GM19099 (cell line): ENCODE data around the gene HMGXB4.

Experiments
- POLR2A ChIP-seq: IDR thresholded peaks from 3 replicates; pipeline ENCODE4 v1.6.1; 2011; ENCODE audit warnings: low read depth; ENCODE audit not compliant: insufficient read length; ENCODE audit errors: extremely low read depth

HMGXB4 gene

DNA sequence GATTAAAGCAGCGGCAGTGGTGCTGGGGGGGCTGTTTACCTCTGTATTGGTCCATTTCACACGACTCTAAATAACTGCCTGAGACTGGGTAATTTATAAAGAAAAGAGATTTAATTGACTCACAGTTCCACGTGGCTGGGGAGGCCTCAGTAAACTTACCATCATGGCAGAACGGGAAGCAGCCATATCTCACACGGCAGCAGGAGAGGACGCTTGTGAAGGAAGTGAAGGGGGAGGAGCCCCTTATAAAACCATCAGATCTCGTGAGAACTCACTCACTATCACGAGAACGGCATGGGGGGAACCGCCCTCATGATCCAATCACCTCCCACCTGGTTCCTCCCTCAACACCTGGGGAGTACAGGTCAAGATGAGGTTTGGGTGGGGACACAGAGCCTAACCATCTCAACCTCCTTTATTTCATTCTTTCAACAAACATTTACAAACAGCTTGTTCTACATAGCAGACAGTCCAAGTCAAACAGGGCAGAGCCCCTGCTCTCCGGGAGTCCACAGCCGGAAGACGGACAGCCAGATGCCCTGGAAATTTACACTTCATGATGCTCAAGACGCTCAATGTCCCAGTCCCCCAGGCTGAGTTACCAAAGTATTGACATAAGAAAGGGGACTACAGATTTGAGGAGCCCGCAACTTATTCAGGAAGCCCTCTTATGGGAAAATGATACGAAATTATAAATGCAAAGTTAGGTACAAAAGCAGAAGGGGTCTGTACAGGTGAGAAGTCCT lies 26.3 kb upstream of the HMGXB4 start:
- peak; percentile 41 for TF ChIP-seq POLR2A

DNA sequence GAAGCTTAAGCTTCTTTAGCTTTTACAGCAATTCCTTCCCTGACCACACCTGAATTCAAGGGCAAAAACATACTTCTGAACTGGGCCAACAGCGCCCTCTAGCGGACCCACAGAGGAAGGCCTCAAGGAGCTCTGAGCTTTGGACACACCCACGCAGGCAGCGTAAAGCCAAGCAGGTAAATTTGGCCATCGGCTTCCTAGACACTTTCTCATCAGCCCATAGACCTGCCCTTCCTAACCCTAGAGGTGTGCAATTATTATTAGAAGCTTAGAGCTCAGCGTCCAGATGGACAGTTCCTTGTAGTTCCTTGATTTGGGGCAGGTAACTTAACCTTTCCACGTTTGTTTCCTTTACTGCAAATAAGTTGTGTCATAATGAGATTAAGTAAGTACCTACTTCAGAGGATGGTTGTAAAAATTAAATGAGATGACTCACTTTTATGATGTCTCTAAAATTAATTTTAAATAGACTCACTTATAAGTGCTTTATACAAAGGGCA lies 25.7 kb upstream of the HMGXB4 start:
- no peak for TF ChIP-seq POLR2A

DNA sequence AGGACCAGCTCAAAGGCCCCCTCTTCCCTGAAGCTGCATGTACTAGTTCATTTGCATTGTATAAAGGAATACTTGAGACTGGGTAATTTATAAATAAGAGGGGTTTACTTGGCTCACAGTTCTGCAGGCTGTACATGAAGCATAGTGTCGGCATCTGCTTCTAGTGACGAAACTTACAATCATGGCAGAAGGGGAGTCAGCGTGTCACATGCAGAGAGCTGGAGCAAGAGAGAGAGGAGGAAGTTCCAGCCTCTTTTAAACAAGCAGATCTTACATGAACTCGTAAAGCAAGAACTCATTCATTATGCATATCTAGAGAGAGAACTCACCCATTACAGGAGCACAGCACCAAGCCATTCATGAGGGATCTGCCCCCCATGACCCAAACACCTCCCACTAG lies 7.1 kb upstream of the HMGXB4 start:
- TF ChIP-seq POLR2A: no peak

DNA sequence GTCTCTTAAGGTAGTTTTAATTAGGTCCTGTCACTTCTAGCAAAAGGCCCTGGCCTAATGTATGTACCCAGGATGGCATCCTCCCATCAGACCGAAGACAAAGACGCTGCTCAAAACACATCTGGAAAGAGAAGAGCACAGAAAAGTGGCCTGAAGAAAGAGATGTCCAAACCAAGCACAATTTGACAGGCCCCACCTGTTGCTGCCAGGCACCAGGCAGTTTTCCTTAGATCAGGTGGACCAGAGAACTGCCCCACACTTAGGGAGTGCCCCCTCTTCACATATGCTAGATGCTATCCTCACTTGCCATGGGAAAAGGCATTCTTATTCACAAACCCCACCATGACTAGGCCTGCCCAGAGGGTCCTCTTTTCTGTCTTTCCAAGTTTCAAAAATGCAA lies 3.3 kb upstream of the HMGXB4 start:
- TF ChIP-seq POLR2A: no peak

DNA sequence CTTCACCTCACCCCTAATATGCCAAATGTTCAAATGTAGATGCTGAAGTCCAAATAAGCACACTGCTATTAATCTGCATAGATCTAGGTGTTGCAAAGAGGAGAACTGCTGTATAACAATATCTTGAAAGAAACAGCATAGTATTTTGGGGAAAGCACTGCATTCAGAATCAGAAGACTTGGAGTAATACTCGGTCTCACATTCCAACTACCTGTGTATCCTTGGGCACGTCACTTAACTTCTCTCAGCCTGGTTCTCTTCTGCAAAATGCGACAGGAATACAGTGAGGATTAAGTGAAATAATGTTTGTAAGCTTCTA lies 332 bp upstream of the HMGXB4 start:
- TF ChIP-seq POLR2A: no peak

DNA sequence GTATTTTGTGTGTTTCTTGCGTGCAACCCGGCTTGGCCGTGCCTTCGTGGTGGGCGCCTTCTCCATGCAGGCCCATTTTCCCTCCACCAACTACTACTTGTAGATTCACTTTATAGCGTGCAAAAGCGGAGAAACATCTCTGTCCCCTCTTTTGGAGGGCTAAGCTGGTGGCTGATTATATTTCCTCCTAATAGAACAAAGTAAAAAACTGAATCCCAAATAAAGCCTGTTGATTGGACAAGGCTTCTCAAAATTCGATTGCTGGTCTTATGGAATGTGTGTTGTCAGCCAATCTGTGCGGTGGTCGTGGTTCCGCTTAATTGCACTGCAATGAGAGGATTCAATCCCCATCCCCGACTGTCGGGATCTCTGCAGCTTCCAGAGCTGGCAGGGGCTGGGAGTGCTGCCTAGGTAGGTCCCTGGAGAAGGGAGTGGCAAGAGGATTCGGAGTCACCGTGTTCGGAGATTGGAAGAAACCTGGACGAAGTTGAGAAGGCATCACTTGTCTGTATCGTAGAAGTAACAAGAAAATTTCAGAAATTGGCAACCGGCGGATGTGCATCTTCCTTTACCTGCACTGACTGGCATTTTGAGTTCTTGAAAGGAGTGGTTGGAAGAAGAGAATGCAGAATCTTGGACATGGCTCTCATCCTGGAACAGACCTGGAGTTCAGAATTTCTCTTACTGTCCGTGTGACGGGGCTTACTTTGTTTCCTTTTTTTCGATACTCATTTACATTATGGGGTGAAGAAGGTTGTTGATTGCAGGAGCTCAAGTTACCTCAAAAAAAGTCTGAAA lies 1.1 kb downstream of the HMGXB4 start:
- no peak for TF ChIP-seq POLR2A

DNA sequence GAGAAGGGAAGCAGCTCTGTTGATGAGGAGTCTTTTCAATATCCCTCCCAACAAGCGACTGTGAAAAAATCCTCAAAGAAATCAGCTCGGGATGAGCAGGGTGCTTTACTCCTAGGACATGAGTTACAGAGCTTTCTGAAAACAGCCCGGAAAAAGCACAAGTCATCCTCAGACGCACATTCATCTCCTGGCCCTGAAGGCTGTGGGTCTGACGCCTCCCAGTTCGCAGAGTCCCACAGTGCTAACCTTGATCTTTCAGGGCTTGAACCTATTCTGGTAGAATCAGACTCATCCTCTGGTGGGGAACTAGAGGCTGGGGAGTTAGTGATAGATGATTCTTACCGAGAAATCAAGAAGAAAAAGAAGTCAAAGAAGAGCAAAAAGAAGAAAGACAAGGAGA lies 7.7 kb downstream of the HMGXB4 start:
- TF ChIP-seq POLR2A: no peak

DNA sequence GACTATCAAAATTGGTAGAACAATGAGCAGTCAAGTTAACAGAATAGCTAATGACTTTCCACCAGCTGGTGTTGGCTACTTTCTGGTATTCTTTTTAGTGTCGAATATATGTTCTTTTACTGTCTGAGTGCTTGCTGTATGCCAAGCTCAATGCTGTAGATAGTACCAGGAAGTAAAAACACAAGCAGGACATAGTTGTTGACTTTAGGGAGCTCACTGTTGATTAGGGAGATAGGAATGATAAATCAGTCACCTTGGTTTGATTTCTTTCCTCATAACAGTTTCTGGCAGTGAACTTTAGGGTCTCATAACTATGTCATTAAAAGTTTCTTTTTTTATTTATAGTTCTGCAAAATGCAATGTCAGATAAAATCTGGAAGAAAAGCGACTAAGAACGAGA lies 9.0 kb downstream of the HMGXB4 start:
- TF ChIP-seq POLR2A: no peak

DNA sequence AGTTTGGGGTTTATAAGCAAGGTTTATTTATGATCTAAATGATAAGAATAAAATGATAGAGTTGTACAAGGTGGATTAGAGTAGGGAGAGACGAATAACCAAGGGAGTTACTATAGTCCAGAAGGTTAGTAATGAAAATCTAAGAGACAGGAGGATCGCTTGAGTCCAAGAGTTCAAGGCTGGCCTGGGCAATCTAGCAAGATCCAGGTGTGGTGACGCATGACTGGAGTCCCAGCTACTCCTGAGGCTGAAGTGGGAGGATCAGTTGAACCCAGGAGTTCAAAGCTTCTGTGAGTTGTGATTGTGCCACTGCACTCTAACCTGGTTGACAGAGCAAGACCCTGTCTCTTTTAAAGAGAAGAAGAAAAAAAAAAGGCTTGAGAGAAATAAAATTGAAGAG lies 12.3 kb downstream of the HMGXB4 start:
- TF ChIP-seq POLR2A: no peak

DNA sequence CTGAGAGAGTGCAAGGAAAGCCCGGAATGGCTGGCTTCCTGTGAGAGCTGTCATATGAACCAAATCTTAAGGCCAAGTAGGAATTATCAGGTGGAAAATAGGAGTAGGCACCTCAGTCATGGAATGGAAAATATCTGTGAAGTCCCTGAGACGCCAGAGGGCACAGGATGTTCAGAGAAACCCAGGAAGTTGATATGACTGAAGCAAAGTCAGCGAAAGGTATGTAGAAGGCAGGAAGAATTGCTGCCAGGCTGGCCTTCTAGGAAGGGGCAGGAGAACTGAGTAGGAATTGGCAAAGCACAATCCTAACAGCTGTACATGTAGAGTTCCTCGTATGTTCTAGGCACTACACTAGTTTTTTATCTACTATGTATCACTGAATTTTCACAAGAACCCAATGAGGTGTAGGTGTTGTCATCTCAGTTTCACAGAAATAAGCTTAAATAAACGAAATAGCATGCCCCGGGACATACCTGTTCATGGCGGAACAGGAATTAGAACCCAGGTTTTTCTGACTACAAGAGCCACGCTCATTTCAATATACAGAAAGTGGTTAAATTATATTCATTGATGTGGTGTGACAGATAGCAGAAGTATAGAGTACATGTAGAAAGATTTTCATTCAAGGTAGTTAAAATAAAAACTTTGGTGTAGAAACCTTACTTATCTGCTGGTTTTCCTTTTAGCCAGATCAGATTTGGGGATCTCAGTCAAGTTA lies 17.0 kb downstream of the HMGXB4 start:
- no peak for TF ChIP-seq POLR2A

DNA sequence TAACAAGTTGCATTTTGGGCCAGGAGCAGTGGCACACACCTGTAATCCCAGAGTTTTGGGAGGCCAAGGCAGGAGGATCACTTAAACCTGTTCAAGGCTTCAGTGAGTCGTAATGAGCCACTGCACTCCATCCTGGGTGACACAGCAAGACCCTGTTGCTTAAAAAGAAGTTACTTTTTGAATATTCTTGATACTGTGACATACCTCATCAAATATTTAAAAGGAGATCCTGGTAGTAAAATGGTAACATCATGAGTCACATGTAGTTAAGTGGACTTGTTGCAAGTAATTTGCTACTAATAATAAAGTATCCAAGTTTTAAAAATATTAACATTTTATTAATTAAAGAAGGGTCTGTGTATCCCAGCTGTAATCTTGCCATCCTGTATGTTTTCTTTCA lies 18.3 kb downstream of the HMGXB4 start:
- TF ChIP-seq POLR2A: no peak

DNA sequence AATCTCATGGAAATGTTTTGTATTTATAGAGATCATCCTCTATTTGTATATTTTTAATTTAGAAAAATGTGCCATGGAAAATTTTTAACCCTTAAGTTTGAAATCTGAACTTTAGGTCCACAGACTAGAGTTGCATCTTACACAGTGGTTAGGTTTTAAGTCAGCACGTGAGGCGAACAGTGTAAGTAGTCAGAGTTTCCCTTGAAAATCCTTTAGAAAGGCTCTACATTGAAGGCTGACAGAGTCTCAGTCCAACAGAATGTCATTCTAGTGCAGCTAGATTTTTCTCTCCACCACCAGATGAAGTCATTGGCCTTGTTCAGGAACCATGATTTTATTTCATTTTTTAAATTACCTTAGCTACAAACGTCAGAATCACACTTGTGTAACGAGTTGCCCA lies 18.7 kb downstream of the HMGXB4 start:
- TF ChIP-seq POLR2A: no peak

DNA sequence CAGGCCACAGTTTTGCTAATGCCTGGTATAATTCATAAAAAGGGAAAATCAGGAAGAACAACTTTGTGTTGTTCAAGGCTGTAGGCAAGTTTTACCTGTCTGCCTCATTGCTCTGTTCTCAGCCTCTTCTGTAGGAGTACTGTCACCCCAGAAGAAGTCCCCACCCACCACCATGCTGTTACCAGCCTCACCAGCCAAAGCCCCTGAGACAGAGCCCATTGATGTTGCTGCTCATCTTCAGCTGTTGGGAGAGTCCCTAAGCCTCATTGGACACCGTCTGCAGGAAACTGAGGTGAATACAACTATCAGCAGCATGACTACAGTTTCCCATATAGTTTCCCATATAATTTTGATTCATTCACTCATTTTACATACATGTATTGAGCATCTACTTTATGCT lies 30.8 kb downstream of the HMGXB4 start:
- no peak for TF ChIP-seq POLR2A

DNA sequence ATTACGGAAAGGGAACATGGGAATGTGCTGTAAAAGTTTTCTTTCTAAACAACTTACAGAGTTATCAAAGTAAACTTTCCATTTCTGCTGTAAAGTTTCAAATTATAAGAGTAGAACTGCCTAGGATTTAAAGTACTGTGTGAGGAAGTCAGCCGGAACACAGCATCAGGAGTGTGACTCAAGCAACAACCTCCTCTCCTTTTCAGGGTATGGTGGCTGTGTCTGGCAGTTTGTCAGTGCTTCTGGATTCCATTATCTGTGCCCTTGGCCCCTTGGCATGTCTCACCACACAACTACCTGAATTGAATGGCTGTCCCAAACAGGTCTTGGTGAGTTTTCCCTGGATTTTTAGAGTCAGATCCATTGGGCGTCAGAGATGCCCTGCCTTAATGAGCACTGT lies 35.5 kb downstream of the HMGXB4 start:
- TF ChIP-seq POLR2A: no peak

DNA sequence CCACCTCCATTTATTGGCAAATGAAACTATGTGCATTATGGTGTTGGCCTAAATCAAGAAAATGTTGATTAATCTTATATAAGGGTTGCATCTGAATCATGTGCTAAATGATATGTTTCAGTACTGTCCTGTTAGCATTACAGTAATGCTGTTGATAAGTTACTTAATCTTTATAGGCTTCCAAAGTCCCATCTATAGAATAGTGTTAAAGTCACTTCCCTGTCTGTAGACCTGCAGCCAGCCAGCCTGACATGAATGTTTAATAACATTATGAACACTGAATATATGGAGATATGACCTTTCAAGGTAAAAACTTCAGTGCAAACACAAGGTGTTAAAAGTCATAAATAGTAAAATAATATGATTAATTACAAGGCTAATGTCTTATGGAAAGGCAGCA lies 38.8 kb downstream of the HMGXB4 start:
- TF ChIP-seq POLR2A: no peak

DNA sequence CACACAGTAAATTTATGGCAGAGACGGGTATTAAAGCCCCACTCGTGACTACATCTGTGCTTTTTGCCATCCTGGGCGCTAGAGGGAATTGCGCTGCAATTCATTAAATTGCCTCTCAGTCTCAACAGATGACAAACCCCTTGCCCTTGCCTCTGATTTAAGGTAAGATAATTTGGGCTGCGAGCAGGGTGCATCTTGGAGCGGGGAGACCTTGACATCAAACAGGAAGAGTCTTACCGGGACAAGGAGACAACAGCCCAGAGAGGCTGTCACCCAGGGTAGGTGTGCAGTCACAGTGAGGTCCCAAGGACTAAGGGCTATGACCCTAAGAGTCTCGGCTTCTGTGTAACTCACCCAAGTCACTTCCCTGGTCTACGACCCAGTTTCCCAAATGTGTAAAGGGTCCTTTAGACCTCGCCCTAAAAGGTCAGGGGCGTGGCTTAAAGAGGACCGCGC lies 42.0 kb downstream of the HMGXB4 start:
- TF ChIP-seq POLR2A: no peak

DNA sequence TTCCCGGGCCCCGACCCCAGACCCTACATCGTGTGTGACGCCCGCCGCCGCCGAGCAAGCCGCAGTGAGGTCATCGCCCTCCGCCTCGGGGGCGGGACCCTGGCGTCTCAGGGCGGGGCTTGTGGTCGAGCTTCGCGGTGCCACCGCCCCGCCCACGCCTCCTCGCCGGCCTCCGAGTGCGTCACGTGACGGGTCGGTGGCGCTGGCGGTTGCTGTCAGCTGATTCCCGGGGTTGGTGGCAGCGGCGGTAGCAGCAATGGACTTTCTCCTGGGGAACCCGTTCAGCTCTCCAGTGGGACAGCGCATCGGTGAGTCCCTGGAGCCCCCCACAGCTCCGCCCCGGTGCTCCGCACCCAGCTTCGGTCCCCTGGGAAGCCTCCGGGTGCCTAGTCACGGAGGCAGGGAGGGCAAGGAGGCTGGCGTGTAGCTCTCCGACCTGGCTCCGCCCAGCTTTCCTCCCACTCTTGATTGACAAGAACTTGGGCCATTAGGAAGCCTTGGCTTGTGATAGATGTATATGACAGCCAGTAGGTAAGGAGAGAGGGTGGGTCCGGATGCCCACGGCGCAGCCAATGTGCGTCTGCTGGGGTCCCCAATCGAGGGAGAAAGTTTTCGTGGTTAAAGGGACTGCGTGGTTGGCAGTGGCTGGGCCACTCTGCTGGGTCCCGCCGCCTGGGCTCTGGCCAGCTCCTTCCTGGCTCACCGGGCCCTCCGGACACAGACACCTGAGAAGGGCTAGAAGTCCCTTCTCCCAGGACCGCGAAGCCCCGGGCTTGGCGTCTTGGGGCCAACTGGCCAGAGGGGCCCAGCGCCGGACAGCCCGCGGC lies 42.6 kb downstream of the HMGXB4 start, which contains the start of gene TOM1:
TSS of gene TOM1 (plus strand) at position 222 of the 827 bp plus-strand sequence. CDS start at position 257, 35 bp downstream.
- no peak for TF ChIP-seq POLR2A
